Activated naive CD8-positive, alpha-beta T cell treated with anti-CD3 and anti-CD28 coated beads for 36 hours (primary cell): ENCODE data around the gene ARHGAP4. TPM values are rescaled to one million over a fixed set of nuclear protein-coding genes. Genes with fewer than 3 reads are reported as not detected.

ENCODE experiments used
- DNase-seq: peaks from one replicate; pipeline ENCODE4 v3.0.0; 2021
- H3K27ac Mint-ChIP-seq: one replicate; pipeline ENCODE4 v1.8.0; 2022; ENCODE audit warnings: mild to moderate bottlenecking, moderate library complexity, mixed read lengths
- H3K27me3 Mint-ChIP-seq: one replicate; pipeline ENCODE4 v1.8.0; 2022; ENCODE audit warnings: mild to moderate bottlenecking, mixed read lengths
- H3K36me3 Mint-ChIP-seq: one replicate; pipeline ENCODE4 v1.8.0; 2021; ENCODE audit warnings: mild to moderate bottlenecking, mixed read lengths
- H3K4me1 Mint-ChIP-seq: one replicate; pipeline ENCODE4 v1.8.0; 2021; ENCODE audit warnings: mixed read lengths
- H3K4me3 Mint-ChIP-seq: one replicate; pipeline ENCODE4 v1.8.0; 2022; ENCODE audit warnings: mild to moderate bottlenecking, moderate library complexity, mixed read lengths
- H3K9me3 Mint-ChIP-seq: one replicate; pipeline ENCODE4 v1.8.0; 2022; ENCODE audit warnings: mixed read lengths
- total RNA-seq, 2 experiments: library from RNA; stranded (reverse); gene quantifications; one replicate each; pipeline ENCODE4 v1.2.3, GENCODE V29; 2021

ARHGAP4 gene
- total RNA-seq, 2 experiments from 2014 or later, result 112 to 123 TPM

DNA sequence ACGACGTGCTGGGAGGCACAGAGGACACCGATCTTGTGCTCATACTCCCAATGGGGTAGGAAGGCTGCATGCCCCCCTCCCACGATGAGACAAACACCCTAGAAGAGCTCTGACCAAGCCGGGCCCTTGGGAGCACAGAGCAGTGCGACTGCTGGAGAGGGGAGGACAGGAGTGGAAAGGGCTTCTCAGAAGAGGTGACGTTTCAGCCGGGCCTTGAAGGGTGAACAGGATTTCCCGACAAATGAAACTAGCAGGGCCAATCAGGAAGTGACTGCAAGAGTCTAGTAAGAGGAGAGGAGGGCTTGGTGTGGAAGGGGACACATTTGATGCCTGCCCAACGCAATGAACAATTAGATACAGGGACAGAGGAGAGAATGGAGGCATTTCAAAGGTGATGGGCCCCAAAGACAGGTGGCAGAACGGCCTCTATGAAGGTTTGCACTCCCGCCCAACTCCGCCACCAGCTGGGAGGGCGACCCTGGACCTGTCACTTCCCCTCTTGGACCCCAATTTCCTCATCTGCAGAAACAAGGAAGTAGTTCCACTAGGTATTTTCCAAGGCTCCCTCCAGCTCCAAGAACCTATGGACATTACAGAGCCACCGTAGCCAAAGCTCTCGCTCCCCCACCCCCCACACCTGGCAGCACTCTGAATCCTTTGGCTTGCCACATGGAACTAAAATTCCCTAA is 41.6 kb upstream of the ARHGAP4 start:
- H3K27me3 Mint-ChIP-seq, result no peaks in the 10 kb centered on the region
- DNase-seq, result peak; percentile 41

DNA sequence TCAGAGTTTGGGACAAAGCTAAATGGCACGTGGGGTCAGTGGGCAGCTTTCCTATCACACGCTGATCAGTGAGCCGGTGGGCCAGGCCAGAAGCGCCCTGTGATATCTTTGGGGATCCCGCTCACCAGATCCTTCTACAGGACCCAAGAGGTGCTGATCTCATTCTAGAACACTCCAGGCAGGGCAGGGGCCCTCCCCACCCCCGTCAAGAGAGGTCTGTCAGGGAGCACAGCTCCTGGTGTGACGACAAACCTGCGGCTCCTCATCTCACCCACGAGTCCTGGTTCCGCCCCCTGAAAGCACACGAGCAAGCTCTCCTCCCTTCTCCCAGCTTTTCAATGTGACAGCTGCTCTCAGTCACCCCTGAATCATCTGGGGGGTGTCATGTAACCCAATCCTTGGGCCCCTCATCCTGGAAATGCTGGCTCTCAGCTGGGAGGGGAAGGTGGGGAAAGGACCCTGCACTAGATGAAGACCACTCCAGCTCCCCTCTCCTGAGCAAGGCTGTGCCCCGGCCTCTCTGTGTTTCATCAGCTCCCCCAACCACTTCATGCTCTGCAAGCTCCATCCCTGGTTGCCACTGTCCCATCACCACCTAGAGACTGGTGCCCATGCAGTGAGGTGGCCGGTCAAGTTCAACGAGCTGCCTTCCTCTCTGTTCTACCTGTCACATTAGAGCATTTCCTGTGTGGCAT is 40.9 kb upstream of the ARHGAP4 start:
- peaks cover 43% of the 10 kb centered on the region for H3K36me3 Mint-ChIP-seq
- H3K4me3 Mint-ChIP-seq, result peak overlapping the region; percentile 100
- peak; percentile 49 for DNase-seq
- peaks cover 27% of the 10 kb centered on the region for H3K4me1 Mint-ChIP-seq
- no peaks in the 10 kb centered on the region for H3K9me3 Mint-ChIP-seq
- no peaks in the 10 kb centered on the region for H3K27me3 Mint-ChIP-seq
- H3K27ac Mint-ChIP-seq, result peak overlapping the region; percentile 96

More for the DNA sequence above, 41.6 kb upstream of the ARHGAP4 start:
- H3K4me1 Mint-ChIP-seq, result peaks cover 27% of the 10 kb centered on the region
- H3K4me3 Mint-ChIP-seq, result peak overlapping the region; percentile 100
- H3K27ac Mint-ChIP-seq, result peak overlapping the region; percentile 96
- no peaks in the 10 kb centered on the region for H3K9me3 Mint-ChIP-seq
- H3K36me3 Mint-ChIP-seq, result peaks cover 40% of the 10 kb centered on the region

DNA sequence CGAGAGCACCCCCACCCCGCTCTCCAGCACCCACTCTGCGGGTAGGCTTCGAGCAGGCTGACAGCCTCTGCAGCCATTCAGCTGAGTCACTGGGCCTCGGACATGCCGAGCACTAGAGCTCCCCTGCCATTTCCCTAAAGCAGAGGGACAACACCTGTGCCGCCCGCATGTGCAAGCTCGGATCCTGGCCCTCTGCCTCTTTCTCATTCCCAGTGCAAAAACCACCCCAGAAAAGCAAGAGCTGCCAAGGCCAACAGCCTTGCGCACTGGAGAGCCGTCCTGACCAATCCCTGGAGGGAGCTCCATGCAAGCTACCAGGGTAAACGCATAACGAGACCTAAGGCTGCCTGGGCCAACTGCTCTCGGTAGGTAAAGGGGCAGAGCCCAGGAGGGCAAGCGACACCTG is 40.2 kb upstream of the ARHGAP4 start:
- Mint-ChIP-seq H3K9me3 (no peaks in the 10 kb centered on the region), H3K36me3 (peaks cover 41% of the 10 kb centered on the region)

DNA sequence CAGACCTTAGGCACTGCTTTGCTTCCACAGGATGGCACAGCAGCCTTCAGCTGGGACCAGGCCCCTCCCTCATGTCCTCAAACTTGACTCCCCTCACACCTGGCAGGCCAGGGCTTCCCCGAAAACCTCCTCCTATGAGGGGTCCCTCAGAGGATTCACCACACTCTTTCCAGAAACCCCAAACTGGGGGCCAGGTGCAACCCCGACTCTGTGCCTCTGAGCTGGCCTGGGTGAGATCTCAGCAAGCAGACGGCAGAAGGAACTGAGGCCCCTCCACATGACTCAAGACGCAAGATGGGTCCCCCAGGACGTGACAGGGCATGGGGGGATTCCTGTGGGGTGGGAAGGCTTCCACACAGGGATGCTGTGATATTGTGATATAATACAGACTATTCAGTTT is 39.3 kb upstream of the ARHGAP4 start:
- Mint-ChIP-seq H3K9me3 (no peaks in the 10 kb centered on the region), H3K4me3 (peak overlapping the region; percentile 34), H3K27ac (peak overlapping the region; percentile 12), H3K36me3 (peaks cover 42% of the 10 kb centered on the region), H3K4me1 (peaks cover 27% of the 10 kb centered on the region), H3K27me3 (no peaks in the 10 kb centered on the region)
- DNase-seq, result no peak

More for the DNA sequence above, 40.2 kb upstream of the ARHGAP4 start:
- DNase-seq, result no peak
- H3K27ac Mint-ChIP-seq, result peak overlapping the region; percentile 96
- H3K4me3 Mint-ChIP-seq, result peak overlapping the region; percentile 100
- H3K4me1 Mint-ChIP-seq, result peaks cover 27% of the 10 kb centered on the region
- H3K27me3 Mint-ChIP-seq, result no peaks in the 10 kb centered on the region

DNA sequence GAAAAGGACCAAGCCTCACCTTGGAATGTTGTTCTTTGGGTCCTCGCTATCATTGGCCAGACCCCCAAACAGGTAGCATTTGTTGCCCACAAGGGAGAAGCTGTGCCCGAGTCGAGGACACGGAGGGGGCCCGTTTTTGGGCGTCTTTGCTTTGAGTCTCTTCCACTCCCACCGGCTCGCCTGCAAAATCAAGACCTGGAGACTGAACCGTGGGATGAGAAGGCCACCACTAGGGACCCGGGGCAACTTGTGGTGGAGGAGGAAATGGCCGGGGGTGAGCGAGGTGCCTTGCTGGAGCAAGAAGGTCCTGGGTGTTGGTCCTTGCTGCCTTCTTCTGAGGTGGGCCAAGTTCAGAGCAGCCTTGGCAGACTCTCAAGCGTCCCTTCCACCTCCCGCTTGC is 38.0 kb upstream of the ARHGAP4 start:
- Mint-ChIP-seq H3K27me3 (no peaks in the 10 kb centered on the region), H3K4me3 (no peak overlapping the region), H3K4me1 (peaks cover 27% of the 10 kb centered on the region), H3K36me3 (peaks cover 34% of the 10 kb centered on the region), H3K9me3 (no peaks in the 10 kb centered on the region), H3K27ac (no peak overlapping the region)
- DNase-seq, result no peak

DNA sequence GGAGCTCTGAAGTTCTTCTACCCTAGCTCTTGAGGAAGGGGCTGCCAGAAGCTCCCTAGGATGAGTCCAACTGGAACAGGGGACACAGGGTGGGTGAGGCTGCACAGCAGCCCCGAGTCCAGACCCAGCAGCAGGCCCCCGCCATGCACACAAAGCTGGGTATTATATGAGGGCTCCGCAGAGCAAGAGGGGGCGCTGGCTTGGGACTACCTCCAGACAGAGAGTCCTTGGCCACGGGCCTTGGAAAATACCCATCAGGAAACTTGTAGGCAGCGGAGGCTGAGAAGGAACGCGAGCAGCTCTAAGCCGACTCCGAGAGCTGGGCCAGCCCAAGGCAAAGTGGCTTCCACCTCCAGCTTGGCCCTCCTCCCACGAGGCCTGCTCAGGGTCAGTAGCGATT is 37.5 kb upstream of the ARHGAP4 start:
- no peak overlapping the region for H3K4me3 Mint-ChIP-seq

DNA sequence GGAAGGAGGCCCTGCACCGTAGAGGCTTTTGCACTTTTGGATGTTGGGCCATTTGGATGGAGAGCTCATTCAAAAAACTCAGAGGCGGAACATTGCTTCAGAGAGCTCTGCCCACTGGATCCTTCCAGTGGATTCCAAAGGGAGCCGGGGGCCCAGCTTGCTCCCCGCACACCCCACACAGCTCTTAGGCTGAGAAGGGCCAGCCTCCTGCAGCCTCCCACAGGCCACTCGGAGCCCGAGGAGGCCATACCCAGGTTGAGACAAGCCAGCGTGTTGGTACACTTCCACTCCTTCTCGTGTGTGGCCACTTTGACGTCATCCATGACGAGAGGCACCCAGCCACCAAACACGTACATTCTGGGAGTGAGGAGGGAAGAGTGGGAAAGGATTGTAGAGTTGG is 35.2 kb upstream of the ARHGAP4 start:
- Mint-ChIP-seq H3K4me3 (no peak overlapping the region), H3K36me3 (peaks cover 10% of the 10 kb centered on the region), H3K27me3 (no peaks in the 10 kb centered on the region), H3K9me3 (no peaks in the 10 kb centered on the region), H3K27ac (no peak overlapping the region), H3K4me1 (peaks cover 7% of the 10 kb centered on the region)
- no peak for DNase-seq

More for the DNA sequence above, 37.5 kb upstream of the ARHGAP4 start:
- Mint-ChIP-seq H3K27me3 (no peaks in the 10 kb centered on the region), H3K9me3 (no peaks in the 10 kb centered on the region), H3K4me1 (peaks cover 27% of the 10 kb centered on the region), H3K27ac (no peak overlapping the region), H3K36me3 (peaks cover 30% of the 10 kb centered on the region)
- no peak for DNase-seq

DNA sequence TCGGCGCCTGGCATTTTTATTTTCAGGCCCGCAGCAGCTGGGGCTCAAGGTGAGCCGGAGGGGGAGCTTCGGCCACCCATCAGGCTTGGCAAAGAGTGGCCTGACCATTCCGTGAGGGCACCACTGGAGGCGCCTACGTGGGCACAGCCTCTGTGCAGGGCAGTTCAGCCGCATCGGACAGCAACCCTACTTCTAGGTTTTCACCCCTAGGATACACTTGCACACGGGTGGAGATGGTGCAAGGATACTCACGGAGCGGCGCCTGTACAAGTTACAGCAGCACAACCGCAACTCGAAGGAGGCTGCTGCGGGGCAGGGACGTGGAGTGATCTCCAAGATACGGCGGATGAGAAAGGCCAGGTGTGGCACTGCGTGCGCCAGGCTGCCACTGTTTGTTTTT is 34.7 kb upstream of the ARHGAP4 start:
- no peak overlapping the region for H3K4me3 Mint-ChIP-seq
- no peak for DNase-seq
- H3K27me3 Mint-ChIP-seq, result no peaks in the 10 kb centered on the region
- no peaks in the 10 kb centered on the region for H3K9me3 Mint-ChIP-seq
- no peak overlapping the region for H3K27ac Mint-ChIP-seq
- peaks cover 7% of the 10 kb centered on the region for H3K36me3 Mint-ChIP-seq
- H3K4me1 Mint-ChIP-seq, result peaks cover 6% of the 10 kb centered on the region

DNA sequence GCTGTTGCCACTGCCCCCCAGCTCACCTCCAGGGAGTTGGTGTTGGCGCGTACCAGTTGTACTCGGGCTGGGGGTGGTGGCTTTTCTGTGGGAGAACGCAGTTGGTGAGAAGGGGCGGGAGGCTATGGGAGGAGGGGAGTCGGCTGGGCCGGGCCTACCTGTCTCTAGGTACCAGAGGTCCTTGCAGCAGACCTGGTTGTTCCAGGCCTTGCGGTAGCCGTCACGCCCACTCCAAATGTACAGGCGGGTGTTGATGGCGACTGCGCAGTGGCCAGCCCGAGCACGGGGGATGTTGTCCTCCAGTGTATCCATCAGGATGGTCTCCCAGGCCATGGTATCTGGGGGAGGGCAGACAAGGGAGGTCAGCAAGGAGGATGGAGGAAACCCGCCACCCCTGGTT is 34.0 kb upstream of the ARHGAP4 start:
- peaks cover 9% of the 10 kb centered on the region for H3K36me3 Mint-ChIP-seq

DNA sequence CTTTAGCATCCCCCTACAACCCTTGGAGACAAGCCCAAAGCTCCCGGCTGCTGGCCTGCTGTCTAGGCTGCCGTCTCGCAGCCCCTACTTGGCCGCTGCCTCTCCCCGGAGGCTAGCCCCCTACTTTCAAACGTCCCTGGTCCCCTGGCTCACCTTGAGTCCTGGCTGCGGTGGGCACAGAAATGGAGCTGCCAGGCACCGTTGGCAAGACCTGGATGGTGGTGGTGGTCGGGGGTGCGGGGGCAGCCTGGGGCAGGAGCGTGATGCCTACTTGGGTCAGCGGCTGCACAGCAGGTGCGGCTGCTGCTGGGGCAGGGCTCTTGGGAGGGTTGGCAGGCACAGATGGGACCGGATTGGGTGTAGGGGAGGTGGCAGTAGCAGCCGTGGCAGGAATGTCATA is 33.6 kb upstream of the ARHGAP4 start:
- H3K4me3 Mint-ChIP-seq, result no peak overlapping the region
- H3K27me3 Mint-ChIP-seq, result no peaks in the 10 kb centered on the region
- peaks cover 12% of the 10 kb centered on the region for H3K36me3 Mint-ChIP-seq
- H3K9me3 Mint-ChIP-seq, result no peaks in the 10 kb centered on the region
- no peak overlapping the region for H3K27ac Mint-ChIP-seq
- peaks cover 2% of the 10 kb centered on the region for H3K4me1 Mint-ChIP-seq
- DNase-seq, result no peak

More for the DNA sequence above, 34.0 kb upstream of the ARHGAP4 start:
- Mint-ChIP-seq H3K4me1 (peaks cover 4% of the 10 kb centered on the region), H3K9me3 (no peaks in the 10 kb centered on the region), H3K27ac (no peak overlapping the region), H3K4me3 (no peak overlapping the region), H3K27me3 (no peaks in the 10 kb centered on the region)
- no peak for DNase-seq

DNA sequence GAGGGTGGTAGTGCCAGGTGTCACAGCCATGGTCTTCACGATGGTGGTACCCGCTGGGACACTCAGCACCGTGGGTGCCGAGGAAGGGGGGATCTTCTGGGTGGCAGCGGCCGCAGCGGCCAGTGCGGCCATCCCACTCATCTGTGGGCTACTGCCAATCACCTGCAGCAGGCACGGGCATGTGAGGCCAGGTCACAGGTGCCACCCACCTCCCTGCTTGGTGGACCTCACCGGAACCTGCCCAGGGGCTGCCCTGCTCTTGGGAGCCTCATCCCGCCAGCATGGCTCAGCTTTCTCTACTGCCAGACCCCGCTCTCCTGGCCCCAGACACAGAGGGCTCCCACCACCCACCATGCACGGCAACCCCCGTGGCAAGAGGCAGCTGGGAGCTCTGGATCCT is 32.5 kb upstream of the ARHGAP4 start:
- peaks cover 4% of the 10 kb centered on the region for H3K4me1 Mint-ChIP-seq

DNA sequence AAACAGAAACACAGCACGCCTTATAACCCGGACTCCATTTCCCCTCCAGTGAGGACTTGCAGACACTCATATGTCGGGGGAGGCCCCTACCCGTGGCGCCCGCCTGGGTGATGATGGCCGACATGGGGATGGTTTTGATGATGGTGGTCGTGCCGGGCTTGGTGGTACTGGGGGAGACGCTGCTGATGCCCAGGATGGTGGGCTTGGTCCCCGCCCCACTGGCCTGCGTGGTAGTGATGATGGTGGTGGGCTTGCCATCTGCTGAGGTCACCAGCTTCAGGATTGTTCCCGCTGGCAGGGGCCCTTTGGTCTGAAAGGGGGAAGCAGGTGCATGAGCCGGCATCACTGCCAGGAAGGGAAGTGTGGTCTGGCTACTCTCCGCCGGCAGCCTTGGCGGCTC is 31.2 kb upstream of the ARHGAP4 start:
- Mint-ChIP-seq H3K9me3 (no peaks in the 10 kb centered on the region), H3K4me1 (peaks cover 4% of the 10 kb centered on the region), H3K27ac (no peak overlapping the region), H3K27me3 (no peaks in the 10 kb centered on the region), H3K36me3 (peaks cover 7% of the 10 kb centered on the region), H3K4me3 (no peak overlapping the region)
- no peak for DNase-seq

More for the DNA sequence above, 32.5 kb upstream of the ARHGAP4 start:
- Mint-ChIP-seq H3K36me3 (peaks cover 12% of the 10 kb centered on the region), H3K27me3 (no peaks in the 10 kb centered on the region), H3K27ac (no peak overlapping the region), H3K9me3 (no peaks in the 10 kb centered on the region), H3K4me3 (no peak overlapping the region)
- no peak for DNase-seq

DNA sequence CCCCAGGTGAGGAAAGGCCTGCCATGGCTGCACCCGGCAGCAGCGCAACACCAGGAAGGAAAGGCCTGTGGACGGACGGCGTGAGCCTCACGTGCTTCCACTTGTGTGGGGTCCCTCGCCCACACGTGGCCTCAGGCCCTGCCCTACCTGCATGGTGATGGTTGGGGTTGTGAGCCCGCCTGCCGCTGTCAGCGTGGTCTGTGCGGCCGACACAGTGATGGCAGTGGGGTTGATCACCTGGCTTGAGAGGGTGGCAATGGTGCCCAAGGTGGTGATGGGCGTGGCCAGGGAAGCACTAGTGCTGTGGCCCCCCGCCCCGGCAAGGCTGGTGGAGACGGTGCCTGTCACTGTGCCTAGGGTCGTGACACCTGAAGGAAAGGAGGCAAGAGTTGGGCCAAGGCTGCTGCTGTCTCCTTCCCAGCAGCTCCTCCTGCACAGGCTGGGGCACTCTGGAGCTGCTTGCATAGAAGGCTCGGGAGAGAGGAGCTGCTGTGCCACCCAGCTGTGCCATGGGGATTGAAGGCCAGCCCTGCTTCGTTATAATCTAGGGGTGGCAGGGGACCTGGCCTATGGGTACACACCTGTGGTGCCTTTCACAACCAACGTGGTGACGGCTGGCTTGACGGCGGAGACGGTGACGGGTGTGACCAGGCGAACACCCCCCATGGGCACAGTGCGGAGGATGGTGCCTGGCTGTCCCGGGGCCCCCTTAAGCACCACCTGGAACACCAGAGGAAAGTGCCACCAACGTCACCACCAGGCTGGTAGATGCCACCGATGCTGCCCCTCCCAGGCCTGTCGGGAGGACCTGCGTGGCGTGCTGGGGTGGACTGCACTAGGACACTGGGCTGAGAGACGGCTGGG is 30.2 kb upstream of the ARHGAP4 start:
- Mint-ChIP-seq H3K27ac (peak overlapping the region; percentile 25), H3K36me3 (peaks cover 10% of the 10 kb centered on the region), H3K27me3 (no peaks in the 10 kb centered on the region), H3K4me1 (peaks cover 7% of the 10 kb centered on the region), H3K4me3 (no peak overlapping the region), H3K9me3 (no peaks in the 10 kb centered on the region)
- no peak for DNase-seq

DNA sequence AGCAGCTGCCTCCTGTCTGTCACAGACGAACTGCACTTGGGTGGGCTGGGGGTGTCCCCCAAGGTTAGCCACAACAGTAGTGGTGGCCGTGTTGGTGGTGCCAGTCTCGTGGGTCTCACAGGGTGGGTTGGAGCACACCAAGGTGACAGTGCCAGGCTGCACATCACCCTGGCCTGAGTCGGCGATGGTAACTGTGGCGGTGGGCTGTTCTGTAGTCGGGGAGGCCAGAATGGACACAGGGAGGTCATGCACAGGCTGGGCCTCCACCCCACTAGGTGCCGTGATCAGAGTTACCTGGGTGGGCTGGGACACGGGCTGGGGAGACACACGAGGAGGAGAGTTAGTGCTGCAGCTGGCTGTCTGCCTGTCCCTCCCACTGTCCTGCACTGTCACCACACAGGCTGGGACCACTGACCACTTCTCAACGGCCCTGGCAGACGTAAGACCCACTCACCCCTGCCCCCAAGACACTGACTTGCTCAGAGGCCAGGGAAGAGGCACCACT is 29.2 kb upstream of the ARHGAP4 start:
- H3K36me3 Mint-ChIP-seq, result peaks cover 12% of the 10 kb centered on the region
- no peak overlapping the region for H3K4me3 Mint-ChIP-seq
- peaks cover 13% of the 10 kb centered on the region for H3K4me1 Mint-ChIP-seq
- DNase-seq, result no peak
- H3K9me3 Mint-ChIP-seq, result no peaks in the 10 kb centered on the region
- no peaks in the 10 kb centered on the region for H3K27me3 Mint-ChIP-seq
- H3K27ac Mint-ChIP-seq, result no peak overlapping the region
